NCI-H2171 (cell line): ENCODE results near the gene RAB6C.
"Not testable (repeated sequence)": the region's sequence is repeated elsewhere in the genome, so short reads cannot be mapped to it uniquely, and the experiment has no call there.

Experiments
- DNase-seq: peaks from one replicate; lab custom pipeline; 2025; lab: John Stamatoyannopoulos, UW

Gene RAB6C

GRCh38 chr2:129979629-129980155, at the start of gene RAB6C:
RAB6C (plus strand) TSS chr2:129979666; CDS start chr2:129980116, 450 bp downstream.
- DNase-seq: not testable (repeated sequence)

DNA sequence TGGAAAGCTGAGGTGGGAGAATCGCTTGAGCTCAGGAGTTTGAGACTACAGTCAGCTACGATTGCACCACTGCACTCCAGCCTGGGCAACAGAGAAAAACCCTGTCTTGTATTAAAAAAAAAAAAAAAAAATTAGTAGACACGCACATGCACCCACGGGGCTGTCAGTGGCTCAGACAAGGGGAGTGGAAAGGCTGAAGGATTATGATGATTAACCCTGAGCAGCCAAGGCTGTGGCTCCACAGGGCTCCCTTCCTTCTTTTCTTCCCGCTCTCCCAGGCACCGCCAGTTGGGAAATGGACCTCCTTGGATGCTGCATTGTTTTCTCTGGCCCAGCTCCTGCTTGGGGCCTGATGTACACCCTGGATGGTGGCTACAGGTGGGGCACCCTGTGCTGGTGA, 49.0 kb upstream of the RAB6C start:
- no peak for DNase-seq

DNA sequence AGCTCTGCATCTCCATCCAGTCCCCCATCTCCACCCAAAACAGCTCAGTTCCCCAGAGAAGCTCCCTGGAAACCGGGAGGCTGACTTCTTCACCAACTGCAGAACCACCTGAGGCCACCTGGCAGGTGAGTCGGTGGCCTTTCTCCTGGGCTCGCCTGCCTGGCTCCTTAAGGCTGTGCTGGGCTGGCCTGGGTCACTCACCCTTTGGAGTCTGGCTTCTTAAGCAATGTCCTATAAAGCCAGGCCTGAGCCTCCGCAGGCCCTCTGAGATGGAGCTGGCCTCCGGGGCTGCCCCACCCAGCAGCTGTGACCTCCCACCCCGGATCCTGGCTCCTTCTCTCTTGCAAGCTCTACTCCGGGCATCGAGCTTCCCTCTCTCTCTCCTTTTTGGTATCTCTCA, 46.1 kb upstream of the RAB6C start:
- DNase-seq: not testable (repeated sequence)

GRCh38 chr2:129934044-129934822, 45.2 kb upstream of the RAB6C start:
- DNase-seq: no peak

GRCh38 chr2:129935118-129935517, 44.3 kb upstream of the RAB6C start:
- no peak for DNase-seq

- DNase-seq: no peak
Measured at GRCh38 chr2:129936334-129936934, 43.0 kb upstream of the RAB6C start.

GRCh38 chr2:129938850-129939471, 40.5 kb upstream of the RAB6C start:
- DNase-seq: not testable (repeated sequence)

GRCh38 chr2:129943456-129943855, 36.0 kb upstream of the RAB6C start:
- not testable (repeated sequence) for DNase-seq

- DNase-seq: no peak
Measured at GRCh38 chr2:129945557-129945956, 33.9 kb upstream of the RAB6C start.

GRCh38 chr2:129947712-129948111, 31.8 kb upstream of the RAB6C start:
- not testable (repeated sequence) for DNase-seq

- not testable (repeated sequence) for DNase-seq
Measured at GRCh38 chr2:129956171-129956570, 23.3 kb upstream of the RAB6C start.

DNA sequence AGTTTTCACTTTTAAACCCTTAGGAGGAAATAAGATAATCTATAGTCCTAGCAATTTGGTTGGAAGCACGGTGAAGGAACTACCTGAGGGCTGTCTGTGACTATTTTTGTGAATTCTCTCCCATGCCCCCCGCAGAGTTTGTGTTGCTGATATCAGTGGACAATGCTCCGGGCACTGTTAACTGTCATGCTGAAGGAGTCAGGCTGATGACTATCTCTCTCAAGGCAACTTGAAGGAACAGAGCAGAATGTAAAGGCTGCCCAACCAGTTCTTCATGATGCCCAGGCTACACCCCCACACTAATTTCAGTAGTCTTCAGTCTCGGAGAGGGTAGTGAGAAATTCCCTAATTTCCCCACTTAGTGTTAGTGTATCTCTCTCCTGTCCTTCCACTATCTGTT, 21.6 kb upstream of the RAB6C start:
- DNase-seq: no peak

DNA sequence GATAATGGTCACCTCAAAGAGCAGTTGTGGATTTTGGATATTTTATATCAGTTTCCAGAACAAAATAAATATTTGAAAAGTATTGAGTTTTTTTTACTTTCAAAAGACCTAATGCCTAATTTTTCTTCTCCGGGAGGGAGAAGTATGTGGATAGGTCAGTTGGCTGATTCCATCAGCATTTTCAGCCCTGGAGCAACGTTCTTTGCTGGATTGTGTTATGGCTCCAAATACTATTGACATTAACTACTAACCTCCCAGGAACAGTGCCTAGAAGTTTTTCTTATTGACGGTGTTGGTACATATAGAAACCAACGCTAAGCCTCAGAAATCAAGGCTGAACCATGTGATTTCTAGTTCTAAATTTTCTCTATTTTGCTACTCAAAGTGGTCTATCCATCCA, 20.7 kb upstream of the RAB6C start:
- DNase-seq: not testable (repeated sequence)

DNA sequence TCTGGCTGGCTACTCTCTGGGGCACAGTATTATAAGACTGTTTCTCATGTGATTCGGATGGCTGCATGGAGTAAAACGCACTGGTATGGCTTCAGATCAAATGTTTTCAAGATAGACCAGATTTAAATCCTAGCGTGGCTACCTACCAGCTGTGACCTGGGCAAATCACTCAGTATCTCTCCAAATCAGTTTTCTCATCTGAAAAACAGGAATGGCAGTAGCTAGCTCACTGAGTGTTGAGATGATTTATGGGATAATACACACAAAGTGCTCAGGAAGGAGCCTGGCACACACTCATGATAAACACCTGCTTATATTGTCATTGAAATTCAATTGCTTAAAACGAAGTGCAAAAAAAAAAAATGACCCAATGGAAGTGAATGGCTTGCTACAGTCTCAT, 10.9 kb upstream of the RAB6C start:
- not testable (repeated sequence) for DNase-seq

DNA sequence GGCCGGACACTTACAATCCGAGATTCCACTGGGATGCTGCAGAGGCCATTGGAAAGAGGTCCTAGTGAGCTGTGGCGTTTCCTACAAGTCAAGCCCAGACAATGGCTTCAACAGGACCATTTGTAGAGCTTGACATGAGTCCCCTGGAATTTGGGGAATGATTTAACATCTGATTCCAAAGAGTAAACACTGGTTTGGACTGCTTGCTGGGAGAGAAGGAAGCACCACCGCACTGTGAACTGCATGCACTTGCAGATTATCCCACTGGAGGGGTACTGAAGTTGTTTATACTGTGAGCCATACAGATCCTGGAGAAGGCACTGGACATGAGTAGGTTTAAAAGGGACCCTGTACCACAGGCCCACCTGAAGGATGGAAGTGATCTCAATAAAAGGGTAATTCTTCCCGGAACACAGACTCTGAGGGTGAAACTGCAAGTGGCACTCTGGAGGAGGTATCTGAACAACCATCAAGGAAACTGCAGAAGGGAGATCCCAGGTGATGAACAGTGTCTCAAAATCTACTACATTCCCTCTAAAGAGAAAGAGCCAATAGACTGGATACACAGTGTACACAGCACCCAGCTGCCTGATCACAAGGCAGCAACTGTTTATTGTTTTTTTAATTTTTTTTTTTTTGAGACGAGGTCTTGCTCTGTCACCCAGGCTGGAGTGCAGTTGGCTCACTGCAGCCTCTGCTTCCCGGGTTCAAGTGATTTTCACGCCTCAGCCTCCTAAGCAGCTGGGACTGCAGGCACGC, 4.3 kb upstream of the RAB6C start:
- no peak for DNase-seq

GRCh38 chr2:129976969-129977368, 2.5 kb upstream of the RAB6C start:
- not testable (repeated sequence) for DNase-seq

DNA sequence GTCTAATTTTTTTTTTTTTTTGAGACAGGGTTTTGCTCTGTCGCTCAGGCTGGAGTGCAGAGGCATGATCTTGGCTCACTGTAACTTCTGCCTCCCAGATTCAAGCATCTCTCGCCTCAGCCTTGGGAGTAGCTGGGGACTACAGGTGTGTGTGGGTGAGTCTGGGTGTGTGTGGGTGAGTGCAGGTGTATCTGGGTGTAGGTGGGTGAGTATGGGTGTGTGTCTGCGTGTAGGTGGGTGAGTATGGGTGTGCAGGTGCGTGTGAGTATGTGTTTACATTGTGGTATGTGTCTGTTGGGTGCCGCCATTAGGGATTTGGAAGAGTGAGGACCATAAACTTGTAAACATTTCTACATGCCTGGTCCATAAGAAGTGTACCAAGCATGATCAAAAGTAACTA, 1.5 kb upstream of the RAB6C start:
- DNase-seq: no peak

DNA sequence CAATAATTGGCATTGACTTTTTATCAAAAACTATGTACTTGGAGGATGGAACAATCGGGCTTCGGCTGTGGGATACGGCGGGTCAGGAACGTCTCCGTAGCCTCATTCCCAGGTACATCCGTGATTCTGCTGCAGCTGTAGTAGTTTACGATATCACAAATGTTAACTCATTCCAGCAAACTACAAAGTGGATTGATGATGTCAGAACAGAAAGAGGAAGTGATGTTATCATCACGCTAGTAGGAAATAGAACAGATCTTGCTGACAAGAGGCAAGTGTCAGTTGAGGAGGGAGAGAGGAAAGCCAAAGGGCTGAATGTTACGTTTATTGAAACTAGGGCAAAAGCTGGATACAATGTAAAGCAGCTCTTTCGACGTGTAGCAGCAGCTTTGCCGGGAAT, 780 bp downstream of the RAB6C start:
- not testable (repeated sequence) for DNase-seq

GRCh38 chr2:129981689-129982088, 2.2 kb downstream of the RAB6C start:
- not testable (repeated sequence) for DNase-seq

DNA sequence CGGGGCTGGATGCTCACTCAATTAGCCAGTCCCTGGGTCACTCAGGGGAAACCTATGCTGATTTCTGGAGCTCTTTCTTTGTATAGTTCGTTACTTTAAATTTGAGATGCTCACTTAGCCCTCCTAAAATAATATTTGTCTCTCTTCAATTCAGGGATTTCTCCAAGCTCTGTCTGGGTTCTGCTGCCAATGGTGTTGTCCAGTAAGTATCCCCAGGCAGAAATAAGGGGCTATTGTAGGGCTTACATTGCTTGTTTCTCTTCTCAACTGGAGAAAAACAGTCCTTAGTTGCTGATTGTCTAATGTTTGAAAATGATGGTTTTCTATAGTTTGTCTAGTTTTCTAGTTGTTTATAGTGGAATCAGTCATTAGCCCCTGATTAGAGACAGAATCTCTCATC, 5.0 kb downstream of the RAB6C start:
- DNase-seq: no peak

- not testable (repeated sequence) for DNase-seq
Measured at GRCh38 chr2:129992415-129993006, 13.0 kb downstream of the RAB6C start.

GRCh38 chr2:129993151-129993550, 13.7 kb downstream of the RAB6C start:
- DNase-seq: not testable (repeated sequence)
